ENCODE results near the gene MMP8. TPM values are rescaled to one million over a fixed set of nuclear protein-coding genes. Genes with fewer than 3 reads are reported as not detected.

MMP8 gene
- total RNA-seq, 1 experiment from 2014 or later: not detected

DNA sequence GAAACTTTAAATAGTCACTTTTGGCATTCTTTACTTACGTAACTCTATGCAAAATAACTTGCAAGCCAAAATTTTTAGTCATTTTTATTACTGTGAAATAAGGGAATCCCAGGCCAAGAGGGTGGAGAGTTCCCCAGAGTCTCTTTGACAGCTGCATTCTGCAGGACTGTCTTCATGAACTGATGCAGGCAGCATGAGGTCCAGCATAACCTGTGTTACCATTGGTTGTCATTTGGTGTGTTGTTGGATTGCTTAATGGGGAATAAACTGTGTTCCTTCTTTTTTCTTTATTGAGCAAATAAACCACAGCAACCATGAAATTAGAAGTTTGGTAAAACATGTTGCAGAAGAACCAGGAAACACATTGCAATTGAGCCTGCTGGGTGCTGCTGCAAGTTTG is 43.8 kb downstream of the MMP8 start:
- H3K27me3 ChIP-seq (ENCODE audit: insufficient read depth, low read depth): no peaks in the 10 kb centered on the region
- intact Hi-C loops (cut with micrococcal nuclease; ENCODE audit: unreplicated experiment): no loop called here
- H3K9me2 ChIP-seq (ENCODE audit: insufficient read depth): no peaks in the 10 kb centered on the region
- no peaks in the 10 kb centered on the region for H3K36me3 ChIP-seq (ENCODE audit: low read depth)
- no peaks in the 10 kb centered on the region for H3K4me1 ChIP-seq (replicated peaks; ENCODE audit: insufficient read depth)
- DNase-seq: no peak
- BruUV-seq (replicated peaks): no TSS peak
- CTCF ChIA-PET: no interaction called here
- TF ChIP-seq, protein P1, sequence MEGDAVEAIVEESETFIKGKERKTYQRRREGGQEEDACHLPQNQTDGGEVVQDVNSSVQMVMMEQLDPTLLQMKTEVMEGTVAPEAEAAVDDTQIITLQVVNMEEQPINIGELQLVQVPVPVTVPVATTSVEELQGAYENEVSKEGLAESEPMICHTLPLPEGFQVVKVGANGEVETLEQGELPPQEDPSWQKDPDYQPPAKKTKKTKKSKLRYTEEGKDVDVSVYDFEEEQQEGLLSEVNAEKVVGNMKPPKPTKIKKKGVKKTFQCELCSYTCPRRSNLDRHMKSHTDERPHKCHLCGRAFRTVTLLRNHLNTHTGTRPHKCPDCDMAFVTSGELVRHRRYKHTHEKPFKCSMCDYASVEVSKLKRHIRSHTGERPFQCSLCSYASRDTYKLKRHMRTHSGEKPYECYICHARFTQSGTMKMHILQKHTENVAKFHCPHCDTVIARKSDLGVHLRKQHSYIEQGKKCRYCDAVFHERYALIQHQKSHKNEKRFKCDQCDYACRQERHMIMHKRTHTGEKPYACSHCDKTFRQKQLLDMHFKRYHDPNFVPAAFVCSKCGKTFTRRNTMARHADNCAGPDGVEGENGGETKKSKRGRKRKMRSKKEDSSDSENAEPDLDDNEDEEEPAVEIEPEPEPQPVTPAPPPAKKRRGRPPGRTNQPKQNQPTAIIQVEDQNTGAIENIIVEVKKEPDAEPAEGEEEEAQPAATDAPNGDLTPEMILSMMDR (conservative IDR thresholded peaks at IDR 0.05): no peak
- TF ChIP-seq EZH2 (IDR thresholded peaks at IDR 0.05; ENCODE audit: low read depth): no peak
- no peaks in the 10 kb centered on the region for H4K20me1 ChIP-seq (ENCODE audit: insufficient read depth)
- POLR2A ChIA-PET (ENCODE audit: unreplicated experiment): no interaction called here
- no peak overlapping the region for H3K4me3 ChIP-seq
- no peak overlapping the region for H3K27ac ChIP-seq
- H3F3A ChIP-seq (ENCODE audit: insufficient read depth, low read depth): no peaks in the 10 kb centered on the region
- H2AFZ ChIP-seq: no peak overlapping the region
- no peaks in the 10 kb centered on the region for H3K79me2 ChIP-seq (ENCODE audit: low read depth)
- H3K4me2 ChIP-seq: no peak overlapping the region
- H3K9me3 ChIP-seq (ENCODE audit: insufficient read depth, low read depth): no peaks in the 10 kb centered on the region; the same call in 1 of the 2 replicates

DNA sequence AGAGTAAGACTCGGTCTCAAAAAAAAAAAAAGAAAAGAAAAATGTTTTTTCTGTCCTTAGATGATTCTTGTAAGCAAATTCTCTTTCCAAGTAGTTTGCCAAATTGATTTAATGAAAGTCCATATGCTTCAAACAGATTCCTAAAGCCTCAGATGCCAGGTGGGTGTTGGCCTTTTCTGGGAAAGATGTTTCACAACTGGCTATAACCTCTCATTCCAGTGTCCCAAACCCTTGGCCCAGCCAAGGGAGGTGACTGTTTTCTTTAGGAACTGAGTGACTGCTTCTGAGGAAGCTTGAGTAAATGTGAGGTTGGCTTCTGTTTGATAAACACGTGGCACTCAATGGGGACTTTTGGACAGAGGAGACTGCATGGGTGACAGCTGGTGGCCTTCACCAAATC is 46.7 kb downstream of the MMP8 start:
- Histone ChIP-seq H3K79me2 (ENCODE audit: low read depth) (no peaks in the 10 kb centered on the region), H3F3A (ENCODE audit: insufficient read depth, low read depth) (no peaks in the 10 kb centered on the region), H3K36me3 (ENCODE audit: low read depth) (no peaks in the 10 kb centered on the region), H3K9me2 (ENCODE audit: insufficient read depth) (no peaks in the 10 kb centered on the region), H3K4me2 (no peak overlapping the region), H3K27me3 (ENCODE audit: insufficient read depth, low read depth) (no peaks in the 10 kb centered on the region), H3K4me1 (replicated peaks; ENCODE audit: insufficient read depth) (no peaks in the 10 kb centered on the region), H2AFZ (no peak overlapping the region), H3K4me3 (no peak overlapping the region), H3K27ac (no peak overlapping the region), H4K20me1 (ENCODE audit: insufficient read depth) (no peaks in the 10 kb centered on the region), H3K9me3 (ENCODE audit: insufficient read depth, low read depth) (no peaks in the 10 kb centered on the region; the same call in 1 of the 2 replicates)
- BruUV-seq (replicated peaks): no TSS peak
- no peak for DNase-seq
- ChIA-PET CTCF (no interaction called here), POLR2A (ENCODE audit: unreplicated experiment) (no interaction called here)
- intact Hi-C loops (cut with micrococcal nuclease; ENCODE audit: unreplicated experiment): no loop called here
- TF ChIP-seq, protein P1 (conservative IDR thresholded peaks at IDR 0.05): no peak
- TF ChIP-seq EZH2 (IDR thresholded peaks at IDR 0.05; ENCODE audit: low read depth): no peak

DNA sequence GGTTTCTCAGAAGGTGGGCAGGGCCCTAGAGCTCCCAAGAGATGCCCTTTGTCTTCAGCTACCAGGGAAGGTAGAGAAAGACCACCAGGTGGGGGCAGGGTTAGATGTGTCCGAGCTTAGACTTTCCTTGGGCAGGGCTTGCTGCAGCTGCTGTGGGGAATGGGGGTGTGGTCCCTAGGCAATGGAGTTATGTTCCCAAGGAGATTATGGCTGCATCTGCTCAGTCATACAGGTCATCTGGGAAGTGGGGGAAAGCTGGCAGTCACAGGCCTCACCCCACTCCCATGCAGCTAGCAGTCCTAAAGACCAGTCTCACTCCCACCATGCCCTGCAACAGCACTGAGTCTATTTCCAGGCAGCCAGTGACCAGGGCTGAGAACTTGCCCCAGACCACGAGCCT is 48.7 kb downstream of the MMP8 start:
- CTCF ChIA-PET: no interaction called here
- POLR2A ChIA-PET (ENCODE audit: unreplicated experiment): no interaction called here
- intact Hi-C loops (cut with micrococcal nuclease; ENCODE audit: unreplicated experiment): no loop called here

More for the DNA sequence above, 48.7 kb downstream of the MMP8 start:
- DNase-seq: no peak
- no peaks in the 10 kb centered on the region for H3K79me2 ChIP-seq (ENCODE audit: low read depth)
- no peaks in the 10 kb centered on the region for H3F3A ChIP-seq (ENCODE audit: insufficient read depth, low read depth)
- H4K20me1 ChIP-seq (ENCODE audit: insufficient read depth): no peaks in the 10 kb centered on the region
- no peaks in the 10 kb centered on the region for H3K27me3 ChIP-seq (ENCODE audit: insufficient read depth, low read depth)
- H3K4me3 ChIP-seq: no peak overlapping the region
- H3K9me2 ChIP-seq (ENCODE audit: insufficient read depth): no peaks in the 10 kb centered on the region; the same call in 1 of the 2 replicates
- H2AFZ ChIP-seq: no peak overlapping the region
- no peak overlapping the region for H3K4me2 ChIP-seq
- H3K36me3 ChIP-seq (ENCODE audit: low read depth): no peaks in the 10 kb centered on the region
- no peaks in the 10 kb centered on the region for H3K4me1 ChIP-seq (replicated peaks; ENCODE audit: insufficient read depth)
- no TSS peak for BruUV-seq (replicated peaks)
- H3K9me3 ChIP-seq (ENCODE audit: insufficient read depth, low read depth): no peaks in the 10 kb centered on the region; the same call in 1 of the 2 replicates
- H3K27ac ChIP-seq: no peak overlapping the region
- no peak for TF ChIP-seq EZH2 (IDR thresholded peaks at IDR 0.05; ENCODE audit: low read depth)
- TF ChIP-seq, protein P1 (conservative IDR thresholded peaks at IDR 0.05): no peak
